ENCODE data around the gene GALK1.
"Not testable (repeated sequence)": the region's sequence is repeated elsewhere in the genome, so short reads cannot be mapped to it uniquely, and the experiment has no call there.

The GALK1 gene

GRCh38 chr17:75763269-75763607, 1.8 kb downstream of the GALK1 start:
- no peaks in the 10 kb centered on the region for H3K36me3 ChIP-seq (ENCODE audit: insufficient read depth, low read length)
- no peak for TF ChIP-seq FOXP2 (optimal IDR thresholded peaks at IDR 0.05; ENCODE audit: control extremely low read depth, extremely low read length, insufficient read depth)
- TF ChIP-seq EZH2 (IDR thresholded peaks at IDR 0.05), result no peak
- TF ChIP-seq POLR2AphosphoS5 (IDR thresholded peaks at IDR 0.05; ENCODE audit: borderline replicate concordance, low read depth, low read length), result no peak
- no peak overlapping the region for H3K27ac ChIP-seq
- no peak overlapping the region for H3K4me3 ChIP-seq
- no peak overlapping the region for H3K9ac ChIP-seq (ENCODE audit: insufficient read length)
- no peak for DNase-seq (ENCODE audit: low read depth, low spot score)
- no peaks in the 10 kb centered on the region for H3K9me3 ChIP-seq (ENCODE audit: low read depth, low read length)

DNA sequence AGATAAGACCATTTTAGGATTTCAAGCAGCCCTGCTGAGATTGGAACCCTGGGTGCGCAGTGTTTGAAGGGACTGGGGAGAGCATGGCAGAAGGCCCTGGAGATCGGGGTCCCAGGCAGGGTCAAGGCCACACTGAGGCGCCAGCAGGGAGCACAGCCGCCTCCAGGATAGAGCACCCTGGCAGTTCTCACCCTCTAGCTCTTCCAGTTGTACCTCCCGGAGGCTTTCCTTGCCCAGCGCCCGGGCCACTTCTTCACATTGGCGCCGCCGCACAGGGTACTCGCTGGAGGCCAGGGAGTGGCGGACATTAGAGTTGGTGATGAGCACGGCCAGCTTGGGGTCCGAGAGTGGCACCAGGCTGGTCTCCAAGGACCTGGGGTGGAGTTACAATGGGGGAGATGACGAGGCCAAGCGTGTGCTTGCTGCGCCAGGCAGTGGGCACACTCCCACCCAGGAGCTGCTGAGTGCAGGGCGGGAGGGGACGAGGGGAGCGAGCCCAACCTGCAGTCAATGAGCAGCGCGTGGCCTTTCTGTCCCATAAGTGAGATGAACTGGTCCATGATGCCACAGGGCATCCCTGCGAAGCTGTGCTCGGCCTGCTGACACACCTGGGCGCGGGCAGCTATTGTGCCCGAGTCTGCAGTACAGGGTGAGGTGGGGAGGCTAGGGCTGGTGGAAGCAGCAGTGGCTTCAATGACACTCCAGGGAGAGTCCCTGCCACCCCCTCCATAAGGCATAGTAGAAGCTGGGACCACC, 2.3 kb downstream of the GALK1 start:
- TF ChIP-seq EZH2 (IDR thresholded peaks at IDR 0.05) (no peak), FOXP2 (optimal IDR thresholded peaks at IDR 0.05; ENCODE audit: control extremely low read depth, extremely low read length, insufficient read depth) (no peak), POLR2AphosphoS5 (IDR thresholded peaks at IDR 0.05; ENCODE audit: borderline replicate concordance, low read depth, low read length) (no peak)
- no peak overlapping the region for H3K9ac ChIP-seq (ENCODE audit: insufficient read length)
- H3K36me3 ChIP-seq (ENCODE audit: insufficient read depth, low read length), result no peaks in the 10 kb centered on the region
- H3K9me3 ChIP-seq (ENCODE audit: low read depth, low read length), result no peaks in the 10 kb centered on the region
- H3K4me3 ChIP-seq, result no peak overlapping the region
- no peak for DNase-seq (ENCODE audit: low read depth, low spot score)
- no peak overlapping the region for H3K27ac ChIP-seq

GRCh38 chr17:75759978-75760640, 4.9 kb downstream of the GALK1 start:
- H3K4me3 ChIP-seq; H3K9ac ChIP-seq (ENCODE audit: insufficient read length); DNase-seq (ENCODE audit: low read depth, low spot score); H3K9me3 ChIP-seq (ENCODE audit: low read depth, low read length); H3K27ac ChIP-seq; H3K36me3 ChIP-seq (ENCODE audit: insufficient read depth, low read length): not testable (repeated sequence)

- H3K4me3 ChIP-seq, result no peak overlapping the region
- no peak overlapping the region for H3K27ac ChIP-seq
- TF ChIP-seq POLR2AphosphoS5 (IDR thresholded peaks at IDR 0.05; ENCODE audit: borderline replicate concordance, low read depth, low read length) (no peak), EZH2 (IDR thresholded peaks at IDR 0.05) (no peak), FOXP2 (optimal IDR thresholded peaks at IDR 0.05; ENCODE audit: control extremely low read depth, extremely low read length, insufficient read depth) (no peak)
- no peaks in the 10 kb centered on the region for H3K36me3 ChIP-seq (ENCODE audit: insufficient read depth, low read length)
- no peaks in the 10 kb centered on the region for H3K9me3 ChIP-seq (ENCODE audit: low read depth, low read length)
- DNase-seq (ENCODE audit: low read depth, low spot score), result no peak
- no peak overlapping the region for H3K9ac ChIP-seq (ENCODE audit: insufficient read length)
These were observed 5.5 kb downstream of the GALK1 start for GRCh38 chr17:75759457-75759856.

DNA sequence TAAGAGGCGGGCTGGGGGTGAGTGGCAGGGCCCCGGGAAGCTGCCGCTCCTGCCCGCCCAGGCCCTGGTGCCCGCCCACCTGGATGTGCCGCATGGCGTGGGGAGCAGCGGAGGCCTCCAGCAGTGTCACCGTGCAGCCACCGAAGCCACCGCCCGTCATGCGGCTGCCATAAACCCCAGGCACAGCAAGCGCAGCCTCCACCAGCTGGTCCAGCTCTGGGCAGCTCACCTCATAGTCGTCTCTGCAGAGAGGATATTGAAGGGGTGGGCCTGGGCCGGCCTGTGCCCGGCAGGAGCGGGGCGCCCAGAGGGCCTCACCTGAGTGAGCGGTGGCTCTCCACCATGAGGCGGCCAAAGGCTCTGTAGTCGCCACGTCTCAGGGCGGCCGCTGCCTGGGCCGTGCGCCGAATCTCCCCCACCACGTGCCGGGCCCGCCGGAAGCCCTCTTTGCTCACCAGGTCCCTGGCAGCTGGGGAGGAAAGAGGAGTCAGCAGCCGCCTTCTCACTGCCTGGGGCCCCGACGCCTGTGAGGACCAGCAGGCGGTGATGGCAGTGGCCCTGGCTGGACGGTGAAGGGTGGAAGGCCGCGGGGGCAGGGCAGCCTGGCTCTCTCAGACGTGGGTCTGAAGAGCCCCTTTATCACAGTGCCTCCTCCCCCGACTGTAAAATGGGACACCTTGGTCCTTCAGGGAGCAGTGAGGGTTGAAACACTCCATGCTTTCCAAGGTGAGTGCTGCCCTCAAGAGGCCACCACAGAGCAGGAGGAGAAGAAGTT, 6.7 kb downstream of the GALK1 start:
- Histone ChIP-seq H3K27ac (no peak overlapping the region), H3K9me3 (ENCODE audit: low read depth, low read length) (no peaks in the 10 kb centered on the region), H3K9ac (ENCODE audit: insufficient read length) (no peak overlapping the region), H3K36me3 (ENCODE audit: insufficient read depth, low read length) (no peaks in the 10 kb centered on the region), H3K4me3 (no peak overlapping the region)
- TF ChIP-seq EZH2 (IDR thresholded peaks at IDR 0.05), result no peak
- TF ChIP-seq FOXP2 (optimal IDR thresholded peaks at IDR 0.05; ENCODE audit: control extremely low read depth, extremely low read length, insufficient read depth), result no peak
- DNase-seq (ENCODE audit: low read depth, low spot score), result no peak

DNA sequence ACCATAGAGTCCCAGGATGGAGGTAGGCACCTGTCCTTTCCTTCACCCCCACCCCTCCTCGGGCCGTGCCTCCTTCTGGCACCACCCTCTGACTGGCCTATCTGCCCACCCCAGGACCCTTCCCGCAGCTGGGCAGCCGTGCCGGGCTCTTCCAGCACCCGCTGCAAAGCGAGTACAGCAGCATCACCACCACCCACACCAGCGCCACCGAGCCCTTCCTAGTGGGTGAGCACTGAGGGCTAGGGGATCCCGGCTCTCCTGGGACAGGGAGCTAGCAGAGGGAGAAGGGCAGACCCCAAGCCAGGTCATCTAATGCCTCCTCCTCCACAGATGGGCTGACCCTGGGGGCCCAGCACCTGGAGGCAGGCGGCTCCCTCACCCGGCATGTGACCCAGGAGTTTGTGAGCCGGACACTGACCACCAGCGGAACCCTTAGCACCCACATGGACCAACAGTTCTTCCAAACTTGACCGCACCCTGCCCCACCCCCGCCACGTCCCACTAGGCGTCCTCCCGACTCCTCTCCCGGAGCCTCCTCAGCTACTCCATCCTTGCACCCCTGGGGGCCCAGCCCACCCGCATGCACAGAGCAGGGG, 7.8 kb downstream of the GALK1 start:
- H3K36me3 ChIP-seq (ENCODE audit: insufficient read depth, low read length), result no peaks in the 10 kb centered on the region
- no peak for DNase-seq (ENCODE audit: low read depth, low spot score)
- H3K27ac ChIP-seq, result no peak overlapping the region

DNA sequence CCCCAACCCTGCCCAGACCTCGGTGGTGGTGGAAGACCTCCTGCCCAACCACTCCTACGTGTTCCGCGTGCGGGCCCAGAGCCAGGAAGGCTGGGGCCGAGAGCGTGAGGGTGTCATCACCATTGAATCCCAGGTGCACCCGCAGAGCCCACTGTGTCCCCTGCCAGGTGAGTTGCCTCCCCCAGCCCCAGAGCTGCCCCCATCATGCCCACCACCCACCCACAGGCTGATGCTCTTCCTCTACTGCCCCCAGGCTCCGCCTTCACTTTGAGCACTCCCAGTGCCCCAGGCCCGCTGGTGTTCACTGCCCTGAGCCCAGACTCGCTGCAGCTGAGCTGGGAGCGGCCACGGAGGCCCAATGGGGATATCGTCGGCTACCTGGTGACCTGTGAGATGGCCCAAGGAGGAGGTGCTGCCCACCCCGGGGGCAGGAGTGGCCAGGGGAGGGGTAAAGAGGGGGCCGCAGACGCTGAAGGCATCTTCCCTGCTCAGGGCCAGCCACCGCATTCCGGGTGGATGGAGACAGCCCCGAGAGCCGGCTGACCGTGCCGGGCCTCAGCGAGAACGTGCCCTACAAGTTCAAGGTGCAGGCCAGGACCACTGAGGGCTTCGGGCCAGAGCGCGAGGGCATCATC, 8.4 kb downstream of the GALK1 start:
- TF ChIP-seq POLR2AphosphoS5 (IDR thresholded peaks at IDR 0.05; ENCODE audit: borderline replicate concordance, low read depth, low read length), result no peak
- no peak for TF ChIP-seq FOXP2 (optimal IDR thresholded peaks at IDR 0.05; ENCODE audit: control extremely low read depth, extremely low read length, insufficient read depth)
- TF ChIP-seq EZH2 (IDR thresholded peaks at IDR 0.05), result no peak
- Histone ChIP-seq H3K9ac (ENCODE audit: insufficient read length) (no peak overlapping the region), H3K27ac (no peak overlapping the region), H3K9me3 (ENCODE audit: low read depth, low read length) (no peaks in the 10 kb centered on the region), H3K36me3 (ENCODE audit: insufficient read depth, low read length) (no peaks in the 10 kb centered on the region), H3K4me3 (no peak overlapping the region)
- DNase-seq (ENCODE audit: low read depth, low spot score), result no peak

More for the DNA sequence above, 7.8 kb downstream of the GALK1 start:
- no peaks in the 10 kb centered on the region for H3K9me3 ChIP-seq (ENCODE audit: low read depth, low read length)
- H3K9ac ChIP-seq (ENCODE audit: insufficient read length), result no peak overlapping the region
- TF ChIP-seq EZH2 (IDR thresholded peaks at IDR 0.05), result no peak
- no peak for TF ChIP-seq FOXP2 (optimal IDR thresholded peaks at IDR 0.05; ENCODE audit: control extremely low read depth, extremely low read length, insufficient read depth)
- no peak for TF ChIP-seq POLR2AphosphoS5 (IDR thresholded peaks at IDR 0.05; ENCODE audit: borderline replicate concordance, low read depth, low read length)
- no peak overlapping the region for H3K4me3 ChIP-seq

DNA sequence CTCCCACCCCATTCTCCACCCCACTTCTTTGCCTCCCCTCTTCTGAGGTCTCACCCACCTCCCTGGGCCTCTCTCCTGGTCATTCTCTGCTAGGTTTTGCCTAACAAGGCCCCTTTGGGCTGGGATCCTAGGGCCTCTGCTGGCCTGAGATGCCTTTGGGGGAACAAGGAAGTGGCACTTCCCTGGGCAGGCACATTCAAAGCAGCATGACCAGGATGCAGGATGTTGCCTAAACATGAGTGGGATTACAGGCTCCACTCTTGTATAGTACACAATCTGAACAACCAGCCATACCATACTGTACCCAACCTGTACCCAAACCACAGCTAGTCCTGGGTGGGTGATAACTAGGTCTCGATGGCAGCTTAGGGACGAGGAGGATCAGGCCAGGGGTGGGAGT, 9.0 kb downstream of the GALK1 start:
- no peak for DNase-seq (ENCODE audit: low read depth, low spot score)
- H3K9ac ChIP-seq (ENCODE audit: insufficient read length), result no peak overlapping the region
- no peak for TF ChIP-seq EZH2 (IDR thresholded peaks at IDR 0.05)
- TF ChIP-seq FOXP2 (optimal IDR thresholded peaks at IDR 0.05; ENCODE audit: control extremely low read depth, extremely low read length, insufficient read depth), result no peak
- TF ChIP-seq POLR2AphosphoS5 (IDR thresholded peaks at IDR 0.05; ENCODE audit: borderline replicate concordance, low read depth, low read length), result no peak
- no peak overlapping the region for H3K4me3 ChIP-seq
- H3K27ac ChIP-seq, result no peak overlapping the region
- no peaks in the 10 kb centered on the region for H3K9me3 ChIP-seq (ENCODE audit: low read depth, low read length)
- H3K36me3 ChIP-seq (ENCODE audit: insufficient read depth, low read length), result no peaks in the 10 kb centered on the region

Measured in SK-N-MC (cell line).